NCI-H2196 (cell line): ENCODE data around the gene TMTC1.

ENCODE experiments used
- DNase-seq: peaks from one replicate; lab custom pipeline; 2025; ENCODE audit not compliant: unreplicated experiment; lab: John Stamatoyannopoulos, UW

The TMTC1 gene

DNA sequence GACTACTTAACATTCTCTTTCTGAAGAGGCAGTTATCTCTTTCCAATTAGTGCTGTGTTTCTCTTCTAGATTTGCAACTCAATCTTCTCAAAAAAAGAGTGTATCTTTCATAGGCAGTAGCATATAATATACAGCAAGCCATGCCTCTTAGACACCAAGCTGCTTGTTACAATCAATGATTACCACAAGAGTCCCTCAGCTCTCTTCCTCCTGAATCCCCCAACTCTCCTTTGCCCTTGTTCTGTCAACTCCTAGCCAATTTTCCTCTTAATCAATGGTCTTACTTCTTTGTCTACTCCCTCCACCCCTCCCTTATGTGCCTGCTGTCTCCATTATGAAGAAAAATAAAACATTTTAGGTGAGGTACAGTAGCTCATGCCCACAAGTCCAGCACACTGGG, 2.6 kb downstream of the TMTC1 start:
- DNase-seq = no peak

DNA sequence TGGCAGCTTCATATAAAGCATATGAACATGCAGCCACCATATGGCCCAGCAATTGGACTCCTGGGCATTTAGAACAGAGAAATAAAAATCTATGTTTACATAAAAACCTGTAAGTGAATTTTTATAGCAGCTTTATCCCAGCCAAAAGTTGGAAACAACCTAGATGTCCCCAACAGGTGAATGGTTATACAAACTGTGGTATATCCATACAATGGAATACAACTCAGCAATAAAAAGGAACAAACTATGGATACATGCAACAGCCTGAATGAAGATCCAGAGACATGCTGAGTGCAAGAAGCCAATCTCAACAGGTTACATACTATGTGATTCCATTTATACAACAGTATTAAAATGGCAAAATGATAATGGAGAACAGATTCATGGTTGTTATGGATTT, 3.7 kb downstream of the TMTC1 start:
- no peak for DNase-seq

DNA sequence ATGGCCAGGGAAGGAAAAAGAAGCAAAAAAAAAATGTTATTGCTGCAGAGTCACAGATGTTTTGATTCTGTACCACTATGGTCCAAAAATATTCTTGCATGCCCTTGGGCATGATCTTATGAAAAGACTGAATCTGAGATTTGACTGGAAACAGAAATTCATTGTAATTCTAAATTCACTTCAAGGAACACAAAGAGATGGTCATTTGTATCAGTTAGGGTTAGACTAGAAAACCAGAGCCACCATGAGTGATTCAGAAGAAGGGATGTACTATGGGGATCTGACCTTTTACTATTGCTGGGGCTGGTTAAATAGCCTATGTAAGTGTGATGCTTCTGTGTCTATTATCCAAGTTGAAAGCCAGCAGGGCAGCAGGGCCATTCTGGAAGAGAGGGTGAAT, 5.2 kb downstream of the TMTC1 start:
- DNase-seq = no peak

DNA sequence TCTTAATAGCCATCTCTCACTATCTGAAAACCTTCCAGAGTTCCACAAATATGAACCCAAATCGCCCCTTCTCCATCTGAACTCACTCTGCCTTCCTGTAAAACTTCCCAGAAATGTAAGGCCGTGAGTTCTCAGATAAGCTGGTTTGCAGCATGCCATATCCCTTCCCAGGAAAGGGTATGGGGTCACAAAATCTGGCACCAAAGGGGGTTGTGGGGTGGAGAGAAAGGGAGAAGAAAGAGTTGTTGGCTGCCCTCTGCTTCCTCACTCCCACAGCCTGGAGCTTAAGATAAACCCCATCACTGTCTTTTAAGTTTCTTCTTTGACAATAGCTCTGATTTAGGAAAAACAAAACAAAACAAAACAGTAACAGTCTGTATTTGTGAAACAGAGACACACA, 10.7 kb downstream of the TMTC1 start:
- DNase-seq = no peak

DNA sequence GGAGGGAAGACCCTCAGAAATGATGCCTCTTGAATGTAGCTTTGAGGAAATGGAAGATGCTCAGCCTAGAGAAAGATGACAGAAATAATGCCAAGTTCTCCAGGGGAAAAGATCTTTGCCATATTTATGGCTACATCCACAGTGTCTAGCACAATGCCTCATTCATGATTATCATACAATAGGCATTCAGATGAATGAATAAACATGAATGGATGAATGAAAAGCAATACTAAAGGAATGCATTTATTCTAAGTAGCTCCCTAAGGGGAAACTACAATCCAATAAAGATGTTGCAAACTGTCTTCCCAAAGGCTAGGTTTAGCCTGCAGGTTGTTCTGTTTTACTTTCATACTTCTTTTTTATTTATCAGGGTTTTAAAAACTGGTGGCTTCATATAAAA, 12.0 kb downstream of the TMTC1 start:
- no peak for DNase-seq

DNA sequence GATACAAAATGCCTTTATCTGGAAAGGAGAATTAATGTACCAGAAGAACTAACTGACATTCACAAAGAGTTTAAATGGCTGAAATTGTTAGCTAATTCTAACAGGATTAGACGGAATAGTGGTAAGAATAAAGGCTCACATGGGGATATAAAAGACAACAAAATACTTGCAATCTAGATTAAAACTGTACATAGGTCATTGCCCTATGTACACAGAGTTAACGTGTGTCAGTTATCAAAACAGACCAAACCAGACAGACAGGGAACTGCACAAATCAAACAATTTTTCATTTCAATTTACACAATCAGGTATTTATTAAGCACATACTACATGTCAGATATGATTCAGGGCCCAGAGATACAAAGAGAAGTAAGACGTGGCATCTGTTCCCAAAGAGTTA, 12.6 kb downstream of the TMTC1 start:
- DNase-seq = no peak

DNA sequence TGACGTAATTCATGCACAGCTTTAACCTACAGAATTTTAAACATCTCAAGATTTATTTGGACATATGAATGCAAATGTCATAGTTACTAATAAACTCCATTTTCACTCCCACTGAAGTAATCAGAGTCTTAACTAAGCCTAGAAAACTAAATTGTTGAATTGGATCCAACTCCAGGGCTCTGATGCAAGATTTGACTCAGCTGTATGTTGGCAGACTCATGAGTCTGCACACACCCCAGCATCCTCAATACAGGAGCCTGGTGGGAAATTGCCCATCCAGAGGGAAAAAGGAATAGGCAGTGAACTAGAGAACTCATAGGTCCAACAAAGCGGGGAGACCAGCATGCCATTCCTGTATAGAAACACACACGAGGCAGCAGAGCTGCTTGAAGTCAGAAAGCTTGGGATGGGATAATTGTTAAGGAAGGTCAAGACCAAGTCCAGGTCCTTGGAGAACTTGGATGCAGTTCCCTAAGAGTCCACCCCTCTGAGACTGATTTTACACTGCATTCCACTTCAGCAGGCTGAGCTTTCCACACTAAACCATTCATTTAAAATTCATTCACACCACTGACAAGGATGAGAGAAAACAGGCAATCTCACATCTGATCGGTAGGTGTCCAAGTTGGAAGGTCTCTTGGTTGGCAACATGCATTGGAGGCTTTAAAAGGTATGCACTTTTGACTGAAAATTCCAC, 14.4 kb downstream of the TMTC1 start:
- no peak for DNase-seq

DNA sequence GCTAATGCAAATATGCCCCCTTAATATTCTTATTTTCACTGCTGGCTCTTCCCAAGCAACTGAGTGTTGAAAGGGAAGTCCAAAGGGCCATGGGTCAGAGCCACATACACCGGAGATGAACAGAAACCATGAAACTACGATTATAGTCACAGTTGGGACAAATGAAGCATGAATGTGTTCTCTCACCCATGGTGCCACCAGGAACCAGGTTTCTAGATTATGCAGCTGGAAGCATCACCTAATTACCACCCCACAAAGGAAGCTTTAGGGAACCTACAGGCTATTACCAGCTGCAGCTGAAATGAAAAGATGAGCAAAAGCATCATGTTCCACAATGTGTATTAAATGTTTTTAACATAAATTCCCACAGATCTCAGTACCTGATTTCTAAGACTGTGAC, 15.4 kb downstream of the TMTC1 start:
- no peak for DNase-seq

DNA sequence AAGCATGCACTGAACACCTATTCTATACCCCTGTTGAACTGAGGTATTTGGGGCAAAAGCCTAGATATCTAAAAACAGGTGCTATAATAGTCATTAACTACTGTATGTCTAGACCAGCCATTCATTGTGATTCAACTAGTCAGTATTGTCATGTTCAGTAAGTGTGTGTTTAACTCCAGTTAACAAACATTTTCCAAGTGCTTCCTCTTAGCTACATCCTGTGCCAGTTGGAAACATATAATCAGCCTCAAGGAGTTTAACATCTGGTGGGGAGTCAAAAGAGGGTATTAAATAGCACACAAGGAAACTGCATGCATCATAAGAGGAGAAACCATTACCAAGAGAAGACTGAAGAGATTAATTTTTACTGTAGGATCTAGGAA, 20.4 kb downstream of the TMTC1 start:
- DNase-seq = no peak

DNA sequence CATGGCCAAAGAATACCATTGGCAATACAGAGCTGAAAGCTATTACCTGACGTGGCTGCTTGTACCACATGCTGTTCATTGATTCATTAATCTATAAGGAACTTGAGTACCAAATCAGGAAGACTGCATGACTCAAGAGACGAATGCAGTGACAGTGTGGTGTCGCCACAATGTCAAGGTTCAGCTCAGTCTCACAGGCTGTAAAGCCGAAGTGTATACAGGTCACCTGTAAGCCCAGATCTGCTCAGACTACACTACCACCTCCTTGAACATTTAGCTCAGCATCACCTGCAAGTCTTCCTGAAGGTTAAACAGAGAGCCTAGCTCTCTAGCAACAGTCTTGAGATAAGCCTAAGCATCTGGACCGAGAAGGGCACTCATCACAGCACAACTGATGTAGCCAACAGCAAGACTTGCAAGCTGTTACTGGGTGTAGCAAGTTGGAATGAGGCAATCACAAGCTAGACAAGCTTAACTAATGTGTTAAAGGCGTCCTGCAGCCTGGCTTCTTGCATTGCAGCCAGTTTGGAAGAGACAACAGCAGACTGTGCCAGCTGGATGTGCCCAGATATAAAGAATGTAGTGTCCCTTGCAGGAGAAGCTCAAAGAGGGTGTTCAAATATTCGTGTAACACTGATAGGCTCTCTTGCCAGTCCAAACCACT, 21.0 kb downstream of the TMTC1 start:
- no peak for DNase-seq

DNA sequence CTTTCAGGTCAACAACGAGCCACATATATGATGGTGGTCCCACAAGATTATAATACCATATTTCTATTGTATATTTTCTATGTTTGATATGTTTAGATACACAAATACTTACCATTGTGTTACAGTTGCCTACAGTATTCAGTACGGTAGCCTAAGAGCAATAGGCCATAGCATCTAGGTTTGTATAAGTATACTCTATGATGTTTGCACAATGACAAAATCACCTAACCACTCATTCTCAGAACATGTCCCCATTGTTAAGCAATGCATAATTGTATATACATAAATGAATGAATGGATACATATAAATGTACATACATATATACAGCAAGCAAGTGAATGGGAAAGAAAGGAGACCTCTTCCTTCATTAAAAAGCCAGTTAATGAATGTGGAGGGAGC, 23.8 kb downstream of the TMTC1 start:
- DNase-seq = no peak

DNA sequence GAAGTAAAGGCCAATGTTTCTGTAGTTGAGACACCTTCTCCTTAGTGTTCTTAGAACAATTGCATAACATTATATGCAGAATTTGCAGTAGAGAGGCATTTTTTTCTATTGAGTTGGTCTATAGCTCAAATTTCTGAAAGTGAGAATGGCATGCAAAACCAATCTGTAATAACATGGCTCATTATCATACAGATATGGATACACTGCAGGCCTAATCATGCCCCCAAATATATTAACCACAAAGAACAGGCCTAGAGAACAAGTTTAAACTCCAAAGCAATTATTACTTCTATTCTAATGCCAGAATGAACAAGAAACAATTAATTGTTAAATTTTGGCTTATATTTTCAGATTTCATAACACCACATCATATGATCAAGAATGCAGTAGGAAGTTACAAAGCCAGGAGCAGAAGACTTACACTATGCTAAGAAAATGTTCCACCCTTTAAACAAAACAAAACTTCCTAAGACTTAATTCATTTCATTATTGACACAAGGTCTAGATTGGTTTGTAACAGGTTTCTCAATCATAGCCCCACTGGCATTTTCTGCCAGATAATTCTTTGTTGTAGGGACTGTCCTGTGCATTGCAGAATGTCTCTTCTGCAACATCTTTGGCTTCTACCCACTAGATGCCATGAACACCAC, 26.9 kb downstream of the TMTC1 start:
- DNase-seq = no peak

DNA sequence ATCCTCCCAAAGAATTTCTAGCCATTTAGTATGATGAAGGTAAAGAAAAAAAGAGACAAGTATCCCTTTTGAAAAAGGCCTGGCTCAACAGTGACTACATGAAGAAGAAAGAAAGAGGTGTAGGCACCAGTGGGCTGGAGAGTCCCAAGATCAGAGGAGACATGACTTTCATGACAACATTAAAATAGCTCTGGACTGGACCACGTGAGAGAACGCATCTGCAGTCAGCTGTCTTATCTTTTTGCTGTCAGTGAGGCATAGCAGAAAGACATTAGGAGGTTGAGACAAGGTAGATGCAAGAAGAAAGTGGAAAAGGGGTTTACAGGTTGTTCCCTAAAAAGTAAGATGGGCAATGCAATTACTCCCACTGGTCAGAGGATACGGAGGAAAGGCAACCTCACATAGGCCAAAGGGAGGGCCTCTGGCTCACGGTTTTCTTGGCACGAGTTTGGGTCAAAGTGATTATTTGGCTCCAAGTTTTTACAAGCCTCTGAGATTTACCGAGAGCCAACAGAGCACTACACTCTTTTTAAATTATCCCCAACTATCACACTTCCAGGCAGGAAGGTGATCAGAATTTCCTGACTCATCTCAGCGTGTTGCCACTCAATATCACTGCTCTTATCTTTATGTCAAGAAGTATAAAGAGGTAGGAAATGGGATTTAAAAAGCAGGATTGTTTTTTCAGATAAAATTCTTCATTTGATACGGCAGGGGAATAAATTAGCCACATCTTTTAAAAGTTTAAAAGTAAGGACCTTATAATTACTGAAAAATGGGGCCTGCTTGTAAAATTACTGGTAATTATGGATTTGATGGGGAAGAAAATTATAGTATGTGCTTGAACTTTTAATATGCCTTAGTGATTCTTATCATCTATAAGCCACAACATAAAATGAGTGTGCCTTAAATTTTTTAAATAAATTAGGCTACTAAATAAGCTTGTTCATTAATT, 29.2 kb downstream of the TMTC1 start:
- no peak for DNase-seq

DNA sequence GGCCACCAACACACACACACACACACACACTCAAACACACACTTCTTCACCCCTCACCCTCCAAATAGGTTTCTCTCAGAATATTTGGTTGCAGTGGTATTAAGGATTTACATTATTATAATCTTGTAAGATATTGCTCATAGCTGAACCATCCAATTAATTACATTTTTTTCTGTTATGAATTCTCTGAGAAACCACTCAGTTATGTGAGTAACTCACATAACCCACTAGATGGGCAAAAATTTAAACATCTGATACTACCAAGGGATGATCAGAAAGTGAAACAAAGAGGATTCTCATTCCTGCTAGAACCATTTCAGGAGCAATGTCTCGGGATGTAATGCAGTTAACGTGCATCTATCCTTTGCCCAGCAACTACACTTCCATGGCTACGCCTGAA, 31.6 kb downstream of the TMTC1 start:
- no peak for DNase-seq

DNA sequence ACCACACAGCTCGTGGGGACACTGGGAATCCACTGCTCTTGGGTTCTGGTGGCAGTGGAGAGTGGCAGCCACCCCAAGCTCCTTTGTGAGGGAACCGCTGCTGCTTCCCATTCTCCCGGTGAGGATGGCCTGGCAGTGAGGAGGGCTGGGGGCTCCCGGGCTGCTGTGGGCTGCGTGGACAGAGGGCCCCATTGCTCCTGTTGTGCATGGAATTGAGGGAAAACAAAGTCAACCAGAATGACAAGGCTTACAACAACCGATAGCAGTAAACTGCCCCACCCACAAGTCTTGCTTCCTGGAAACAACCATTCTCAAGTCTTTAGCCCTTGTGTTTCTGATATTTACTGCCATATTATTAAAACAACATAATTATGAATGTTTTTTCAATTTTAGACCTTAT, 32.1 kb downstream of the TMTC1 start:
- no peak for DNase-seq

DNA sequence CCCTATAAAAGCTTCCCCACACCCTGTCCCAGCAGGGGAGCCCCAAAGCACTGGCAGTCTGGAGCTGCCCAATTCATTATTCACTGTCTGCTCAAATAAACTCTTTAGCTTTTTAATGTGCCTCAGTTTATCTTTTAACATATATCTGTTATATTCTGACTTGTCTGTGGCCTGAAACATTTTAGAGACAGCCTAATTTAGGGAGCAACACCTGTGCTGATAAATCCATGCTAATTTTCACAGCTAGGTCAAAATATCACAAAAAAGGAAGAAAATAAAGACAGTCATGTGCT, 32.9 kb downstream of the TMTC1 start:
- no peak for DNase-seq

DNA sequence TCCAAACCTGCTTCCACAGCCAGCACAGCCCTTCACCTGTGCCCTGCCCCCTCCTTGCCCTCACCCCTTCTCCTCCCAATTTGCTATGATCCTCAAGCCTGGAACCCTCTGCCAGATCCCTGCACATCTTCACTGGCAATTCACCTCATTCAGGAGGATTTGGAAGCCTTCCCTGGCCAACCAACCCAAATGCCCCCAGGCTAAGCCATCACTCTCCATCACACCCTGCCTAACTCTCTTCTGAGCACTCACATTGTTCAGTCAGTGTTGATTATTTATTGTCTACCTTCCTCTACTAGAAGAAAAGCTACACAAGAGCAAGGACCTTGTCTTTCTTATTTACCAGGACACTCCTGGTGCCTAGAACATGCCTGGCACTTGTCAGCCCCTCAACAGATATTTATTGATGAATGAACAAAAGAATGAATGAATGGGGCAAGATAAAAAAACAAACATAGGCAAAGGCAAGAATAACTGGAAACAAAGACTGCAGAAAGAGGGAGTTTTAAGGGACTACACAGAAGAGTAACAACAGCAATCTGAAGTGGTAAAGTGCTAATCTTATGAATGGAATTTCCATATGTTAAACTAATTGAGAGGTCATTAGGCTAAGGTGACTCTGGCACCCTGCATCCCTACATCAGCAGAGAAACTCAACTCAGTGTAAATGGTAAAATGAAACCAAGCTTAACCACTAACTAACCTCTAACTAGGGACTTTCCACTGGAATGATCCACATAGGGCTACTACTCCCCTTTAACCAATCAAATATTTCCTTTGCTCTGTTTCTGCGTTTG, 33.4 kb downstream of the TMTC1 start:
- DNase-seq = no peak

DNA sequence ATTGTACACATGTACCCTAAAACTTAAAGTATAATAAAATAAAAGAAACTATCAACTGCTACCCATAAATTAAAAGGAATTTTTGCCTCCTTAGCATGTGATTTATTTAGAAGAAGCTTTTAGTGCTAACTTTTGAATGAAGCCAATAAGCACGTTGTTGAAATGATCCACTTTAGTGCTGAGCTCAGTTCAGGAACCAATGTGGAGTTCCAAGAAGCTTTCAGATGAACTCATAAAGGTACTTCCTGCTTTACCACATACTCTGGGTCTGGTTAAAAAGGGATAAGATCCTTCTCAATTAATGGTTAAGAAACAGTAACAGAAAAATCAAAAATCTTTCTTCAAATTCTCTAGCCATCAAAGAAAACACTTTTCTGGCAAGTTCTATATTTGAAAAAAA, 39.4 kb downstream of the TMTC1 start:
- DNase-seq = no peak

DNA sequence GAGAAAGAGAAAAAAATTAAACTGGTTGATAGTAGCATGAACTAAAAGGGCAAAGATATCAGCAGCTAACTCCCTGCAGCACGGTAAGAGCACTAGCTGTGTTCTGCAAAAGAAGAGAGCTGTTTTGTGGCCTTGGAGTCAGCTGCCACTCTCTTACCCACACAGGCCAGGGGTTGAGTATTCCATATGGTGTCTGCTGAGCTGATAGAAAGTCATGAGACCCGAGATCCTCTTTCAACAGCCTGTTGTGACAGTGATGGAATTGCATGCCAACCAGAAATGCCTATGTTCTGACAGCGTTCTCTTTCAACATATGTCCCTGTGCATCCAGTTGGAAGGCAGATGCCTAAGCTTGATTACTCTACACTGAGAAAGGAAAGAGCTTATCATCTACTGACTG, 39.9 kb downstream of the TMTC1 start:
- DNase-seq = no peak

DNA sequence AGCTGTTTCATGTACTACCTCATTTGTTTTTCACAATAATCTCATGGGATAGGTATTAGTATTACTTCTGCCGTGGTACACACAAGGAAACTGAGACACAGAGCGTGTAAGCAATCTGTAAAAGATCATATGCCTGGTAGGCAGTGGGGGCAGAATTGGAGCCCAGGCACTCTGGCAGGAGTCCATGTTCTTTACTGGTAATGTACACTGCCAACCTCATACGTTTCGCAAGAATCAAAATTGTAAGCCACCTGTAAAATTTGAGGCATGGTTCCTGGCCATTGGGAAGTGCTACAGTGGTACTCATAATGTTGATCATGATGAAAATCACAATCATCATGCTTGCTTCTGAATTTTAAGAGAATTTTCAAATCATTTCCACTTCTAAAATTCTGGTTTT, 40.7 kb downstream of the TMTC1 start:
- no peak for DNase-seq

DNA sequence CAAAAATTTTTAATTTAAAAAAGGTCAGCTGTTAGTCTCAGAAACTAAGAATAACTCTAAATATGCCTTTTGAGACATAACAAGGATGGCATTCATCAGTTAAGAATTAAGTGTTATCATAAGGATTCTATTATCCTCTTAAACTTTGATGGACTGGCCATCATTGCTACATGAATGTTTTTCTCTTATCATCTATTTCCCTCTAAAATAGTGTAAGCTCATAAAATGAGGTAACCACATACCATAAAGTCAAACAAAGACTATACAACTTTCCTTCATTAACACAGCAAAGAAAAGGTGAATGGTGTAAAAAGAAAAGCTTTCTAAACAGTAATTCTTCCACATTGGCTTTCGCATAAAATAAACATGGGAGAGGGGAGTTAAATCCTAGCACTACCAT, 41.1 kb downstream of the TMTC1 start:
- no peak for DNase-seq
